ENCODE results near the gene STEAP2.

Gene STEAP2

GRCh38 chr7:90272242-90272641, 60.7 kb downstream of the STEAP2 start:
- no peak for DNase-seq (ENCODE audit: low read depth)
- no peak overlapping the region for H3K4me3 ChIP-seq (ENCODE audit: low read depth, low read length)
- no peak for TF ChIP-seq CTCF (IDR thresholded peaks at IDR 0.05; ENCODE audit: control insufficient read depth, extremely low read depth, insufficient read depth)

- no peak overlapping the region for H3K4me3 ChIP-seq (ENCODE audit: low read depth, low read length)
- DNase-seq (ENCODE audit: low read depth): no peak
- TF ChIP-seq CTCF (IDR thresholded peaks at IDR 0.05; ENCODE audit: control insufficient read depth, extremely low read depth, insufficient read depth): no peak
Measured at GRCh38 chr7:90274161-90274560, 62.6 kb downstream of the STEAP2 start.

- H3K4me3 ChIP-seq (ENCODE audit: low read depth, low read length): no peak overlapping the region
- TF ChIP-seq CTCF (IDR thresholded peaks at IDR 0.05; ENCODE audit: control insufficient read depth, extremely low read depth, insufficient read depth): no peak
- no peak for DNase-seq (ENCODE audit: low read depth)
Measured at GRCh38 chr7:90276033-90276728, 64.6 kb downstream of the STEAP2 start.

All from LNCaP clone FGC (cell line).